ENCODE data around the gene MIGA2. TPM values are rescaled to one million over a fixed set of nuclear protein-coding genes. Genes with fewer than 3 reads are reported as not detected.

Gene MIGA2
- 15.8 and 18.7 TPM in 2 replicates for total RNA-seq

GRCh38 chr9:129036241-129036922, at the start of gene MIGA2:
TSS of gene MIGA2 (plus strand) at chr9:129036626. CDS start at chr9:129040595, 3,969 bp downstream.

DNA sequence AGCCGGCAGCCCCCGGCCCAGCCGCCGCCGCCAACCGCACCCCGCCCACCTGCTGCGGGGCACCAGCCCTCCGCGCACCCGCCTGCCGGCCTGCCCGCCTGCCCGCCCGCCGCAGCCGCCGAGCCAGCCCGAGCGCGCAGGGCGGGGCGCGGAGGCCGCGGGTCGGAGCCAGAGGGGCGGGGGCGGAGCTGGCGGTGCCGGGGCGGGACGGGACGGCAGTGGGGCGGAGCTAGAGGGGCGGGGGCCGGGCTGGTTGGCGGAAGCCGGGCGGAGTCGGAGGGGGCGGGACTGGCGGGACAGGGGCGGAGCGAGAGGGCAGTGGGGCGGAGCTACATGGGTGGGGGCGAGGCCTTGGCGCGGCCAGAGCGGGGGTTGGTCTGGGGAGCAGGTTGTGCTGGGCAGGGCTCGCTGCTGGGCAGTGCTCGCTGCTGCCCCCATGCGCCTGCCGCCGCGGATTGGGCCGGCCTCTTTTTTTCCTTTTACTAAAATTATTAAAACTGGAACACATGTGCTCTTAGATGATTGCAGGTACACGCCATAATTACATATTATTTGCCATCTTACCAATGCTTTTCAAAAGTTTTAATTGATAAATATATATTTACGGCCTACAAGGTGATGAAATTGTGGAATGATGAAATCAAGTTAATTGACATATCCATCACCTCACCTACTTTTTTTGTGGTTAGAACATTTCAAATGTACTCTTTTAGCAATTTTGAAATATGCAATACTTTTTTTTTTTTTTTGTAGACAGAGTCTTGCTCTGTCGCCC, 8.0 kb upstream of the MIGA2 start, which contains the start of gene SH3GLB2:
Gene SH3GLB2 (minus strand): TSS at position 140 of the 775 bp plus-strand sequence. CDS start 177 bp downstream, outside the sequence.

DNA sequence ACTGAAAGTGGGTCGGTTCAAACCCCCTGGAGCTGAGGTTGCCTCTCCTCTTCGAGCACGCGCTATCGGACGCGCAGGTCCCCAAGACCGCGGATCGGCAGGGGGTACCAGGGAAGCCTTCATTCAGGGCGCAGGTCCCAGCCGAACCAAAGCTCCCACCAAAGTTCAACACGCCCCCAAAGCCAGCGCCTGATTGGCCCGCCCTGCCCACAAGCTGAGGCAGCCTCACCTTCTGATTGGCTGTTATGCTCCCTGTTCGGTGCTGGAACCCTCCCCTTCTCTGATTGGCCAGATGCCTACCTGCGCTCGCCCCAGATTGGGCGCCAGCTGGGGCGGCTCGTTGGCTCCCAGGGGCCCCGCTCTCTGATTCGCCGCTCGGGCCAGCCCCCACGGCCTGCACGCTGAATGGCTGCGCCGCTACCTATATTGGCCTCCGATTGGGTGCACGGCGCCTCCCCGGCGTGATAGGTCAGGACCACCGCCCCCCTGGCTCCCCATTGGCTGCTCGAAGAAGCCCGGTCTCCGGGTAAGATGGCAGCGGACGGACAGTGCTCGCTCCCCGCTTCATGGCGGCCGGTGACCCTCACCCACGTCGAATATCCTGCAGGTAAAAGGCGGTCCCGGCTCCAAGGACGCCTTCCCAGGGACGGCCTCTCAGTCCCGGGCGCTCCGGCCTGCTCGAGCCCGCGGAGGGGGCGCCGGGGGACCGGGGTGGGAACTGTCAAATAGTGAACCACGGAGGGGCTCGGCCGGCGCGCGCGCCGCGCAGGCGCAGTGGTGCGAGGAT, 44.4 kb downstream of the MIGA2 start, which contains the start of gene DOLPP1:
Gene DOLPP1 (plus strand): TSS at position 511 of the 787 bp plus-strand sequence. CDS start 21 bp downstream, at position 532.

GRCh38 chr9:129110740-129111527, 74.5 kb downstream of the MIGA2 start, which contains the start of the genes CRAT and PTPA:
TSS of gene CRAT (minus strand) at chr9:129110793. CDS start at chr9:129110509, 284 bp downstream.
TSS of gene PTPA (plus strand) at chr9:129111415. CDS start at chr9:129111601, 186 bp downstream.

Other genes starting within 250 kb of the MIGA2 start
- 7.0 and 15.4 TPM in 2 replicates for gene TBC1D13, start 249.4 kb upstream of the MIGA2 start, total RNA-seq
- 32.5 and 44.9 TPM in 2 replicates for gene ENDOG, start 218.1 kb upstream of the MIGA2 start, total RNA-seq
- gene SPOUT1, start 206.8 kb upstream of the MIGA2 start, total RNA-seq, result 14.2 and 34.4 TPM in 2 replicates
- 12.5 and 19.3 TPM in 2 replicates for gene KYAT1, start 154.7 kb upstream of the MIGA2 start, total RNA-seq
- gene LRRC8A, start 154.5 kb upstream of the MIGA2 start, total RNA-seq, result 126 and 152 TPM in 2 replicates
- 3.2 and 7.5 TPM in 2 replicates for gene PHYHD1, start 115.6 kb upstream of the MIGA2 start, total RNA-seq
- gene DOLK, start 89.0 kb upstream of the MIGA2 start, total RNA-seq, result 17.6 and 24.6 TPM in 2 replicates
- 32.5 and 45.4 TPM in 2 replicates for gene NUP188, start 88.9 kb upstream of the MIGA2 start, total RNA-seq
- gene SH3GLB2, start 8.3 kb upstream of the MIGA2 start, total RNA-seq, result 37.9 and 46.2 TPM in 2 replicates
- gene DOLPP1, start 44.5 kb downstream of the MIGA2 start, total RNA-seq, result 13.0 and 20.9 TPM in 2 replicates
- 14.1 and 32.8 TPM in 2 replicates for gene CRAT, start 74.2 kb downstream of the MIGA2 start, total RNA-seq
- gene PTPA, start 74.8 kb downstream of the MIGA2 start, total RNA-seq, result 76.2 and 97.7 TPM in 2 replicates
- gene IER5L, start 141.6 kb downstream of the MIGA2 start, total RNA-seq, result 30.1 and 45.1 TPM in 2 replicates

Data from hair follicular keratinocyte (primary cell).